ENCODE data around the gene ACTA2.

ACTA2 gene

DNA sequence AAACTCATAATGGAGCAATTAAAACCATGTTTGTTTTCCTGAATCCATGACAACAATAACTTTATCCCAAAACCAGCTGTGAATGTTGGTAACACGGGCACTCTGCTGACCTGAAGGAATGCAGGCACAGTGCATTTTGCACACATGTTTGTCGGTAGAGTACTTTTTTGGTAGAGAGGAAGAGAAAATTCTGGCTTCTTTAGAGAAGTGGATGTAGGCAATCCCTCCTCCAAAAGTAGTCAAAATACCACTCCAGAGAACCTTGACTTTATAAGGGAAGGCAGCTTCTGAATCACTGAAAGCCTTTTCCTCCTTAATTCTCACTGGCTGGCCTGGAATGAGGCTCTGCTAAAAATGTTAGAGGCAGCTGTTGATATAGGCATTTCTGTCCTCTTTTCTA lies 15.8 kb upstream of the ACTA2 start:
- no peak overlapping the region for H2AFZ ChIP-seq (ENCODE audit: low read depth, low read length, severe bottlenecking)
- no peaks in the 10 kb centered on the region for H3K9me3 ChIP-seq (ENCODE audit: insufficient read depth, low read length)
- no peak overlapping the region for H3K27ac ChIP-seq (ENCODE audit: low read depth, low read length)
- H3K27me3 ChIP-seq (ENCODE audit: low read length) = no peaks in the 10 kb centered on the region
- no peak overlapping the region for H3K4me2 ChIP-seq (ENCODE audit: low read depth, low read length, poor library complexity, severe bottlenecking)
- H3K9ac ChIP-seq (ENCODE audit: low read length) = no peak overlapping the region
- H4K20me1 ChIP-seq (ENCODE audit: low read depth, low read length) = no peaks in the 10 kb centered on the region
- H3K36me3 ChIP-seq (ENCODE audit: low read length) = no peaks in the 10 kb centered on the region
- H3K4me3 ChIP-seq (ENCODE audit: insufficient read depth, low read length, poor library complexity, severe bottlenecking) = no peak overlapping the region
- no peaks in the 10 kb centered on the region for H3K79me2 ChIP-seq (ENCODE audit: insufficient read depth, low read length)
- no peaks in the 10 kb centered on the region for H3F3A ChIP-seq (ENCODE audit: insufficient read depth)
- H3K9me2 ChIP-seq (replicated peaks; ENCODE audit: insufficient read depth, low read length) = no peaks in the 10 kb centered on the region
- TF ChIP-seq, protein P1, sequence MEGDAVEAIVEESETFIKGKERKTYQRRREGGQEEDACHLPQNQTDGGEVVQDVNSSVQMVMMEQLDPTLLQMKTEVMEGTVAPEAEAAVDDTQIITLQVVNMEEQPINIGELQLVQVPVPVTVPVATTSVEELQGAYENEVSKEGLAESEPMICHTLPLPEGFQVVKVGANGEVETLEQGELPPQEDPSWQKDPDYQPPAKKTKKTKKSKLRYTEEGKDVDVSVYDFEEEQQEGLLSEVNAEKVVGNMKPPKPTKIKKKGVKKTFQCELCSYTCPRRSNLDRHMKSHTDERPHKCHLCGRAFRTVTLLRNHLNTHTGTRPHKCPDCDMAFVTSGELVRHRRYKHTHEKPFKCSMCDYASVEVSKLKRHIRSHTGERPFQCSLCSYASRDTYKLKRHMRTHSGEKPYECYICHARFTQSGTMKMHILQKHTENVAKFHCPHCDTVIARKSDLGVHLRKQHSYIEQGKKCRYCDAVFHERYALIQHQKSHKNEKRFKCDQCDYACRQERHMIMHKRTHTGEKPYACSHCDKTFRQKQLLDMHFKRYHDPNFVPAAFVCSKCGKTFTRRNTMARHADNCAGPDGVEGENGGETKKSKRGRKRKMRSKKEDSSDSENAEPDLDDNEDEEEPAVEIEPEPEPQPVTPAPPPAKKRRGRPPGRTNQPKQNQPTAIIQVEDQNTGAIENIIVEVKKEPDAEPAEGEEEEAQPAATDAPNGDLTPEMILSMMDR (IDR thresholded peaks at IDR 0.05; ENCODE audit: insufficient read depth, low read length, poor library complexity, severe bottlenecking) = no peak
- TF ChIP-seq EZH2phosphoT487 (conservative IDR thresholded peaks at IDR 0.05; ENCODE audit: low read length) = no peak

DNA sequence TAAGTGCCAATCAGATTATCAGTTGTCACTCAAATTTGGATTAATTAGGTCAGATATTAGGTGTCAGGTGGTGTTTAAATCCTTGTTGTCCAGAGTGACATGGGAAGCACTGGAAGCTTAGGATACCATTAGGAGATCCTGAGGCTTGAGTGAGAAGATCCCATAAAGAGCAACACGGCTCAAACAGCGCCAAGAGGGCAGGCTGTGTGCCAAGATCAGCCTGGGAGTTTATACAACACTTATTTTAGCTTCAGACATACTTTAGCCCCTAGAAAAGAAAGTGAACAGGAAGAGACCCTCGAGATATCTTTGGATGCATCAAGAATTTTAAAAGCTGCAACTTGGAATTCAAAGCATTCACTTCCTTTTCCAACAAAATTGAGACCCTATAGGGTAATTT lies 14.2 kb upstream of the ACTA2 start:
- Histone ChIP-seq H3K4me2 (ENCODE audit: low read depth, low read length, poor library complexity, severe bottlenecking) (no peak overlapping the region), H3K4me3 (ENCODE audit: insufficient read depth, low read length, poor library complexity, severe bottlenecking) (no peak overlapping the region), H4K20me1 (ENCODE audit: low read depth, low read length) (no peaks in the 10 kb centered on the region), H3F3A (ENCODE audit: insufficient read depth) (no peaks in the 10 kb centered on the region), H3K27me3 (ENCODE audit: low read length) (no peaks in the 10 kb centered on the region), H3K9ac (ENCODE audit: low read length) (no peak overlapping the region), H3K27ac (ENCODE audit: low read depth, low read length) (no peak overlapping the region), H3K36me3 (ENCODE audit: low read length) (no peaks in the 10 kb centered on the region), H2AFZ (ENCODE audit: low read depth, low read length, severe bottlenecking) (no peak overlapping the region), H3K9me2 (replicated peaks; ENCODE audit: insufficient read depth, low read length) (no peaks in the 10 kb centered on the region), H3K79me2 (ENCODE audit: insufficient read depth, low read length) (no peaks in the 10 kb centered on the region), H3K9me3 (ENCODE audit: insufficient read depth, low read length) (no peaks in the 10 kb centered on the region)
- TF ChIP-seq, protein P1 (IDR thresholded peaks at IDR 0.05; ENCODE audit: insufficient read depth, low read length, poor library complexity, severe bottlenecking) = no peak
- TF ChIP-seq EZH2phosphoT487 (conservative IDR thresholded peaks at IDR 0.05; ENCODE audit: low read length) = no peak

DNA sequence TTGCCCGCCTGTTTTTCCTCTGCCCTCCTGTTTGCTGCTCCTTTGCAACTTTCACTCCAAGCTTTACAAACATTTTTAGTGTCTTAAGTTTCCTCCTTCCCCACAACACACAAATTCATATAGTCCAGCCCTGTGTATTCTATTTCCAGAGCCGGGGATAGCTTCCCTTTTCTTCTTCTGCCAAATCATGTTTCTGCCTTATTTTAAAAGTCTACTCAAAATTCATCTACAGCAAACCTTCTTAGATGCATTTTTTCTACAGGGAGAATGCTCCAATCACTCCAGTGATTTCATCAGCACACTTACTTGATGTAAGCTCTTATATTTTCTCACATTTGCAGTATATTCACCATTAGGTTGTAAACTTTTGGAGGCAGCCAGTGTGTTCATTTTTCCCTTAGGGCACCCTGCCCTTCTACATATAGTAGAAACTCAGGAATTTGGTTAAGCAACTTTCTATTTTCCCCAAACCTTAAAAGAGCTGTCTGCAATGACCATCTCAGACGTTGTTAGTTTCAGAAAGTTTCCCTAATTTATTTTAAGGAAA lies 12.4 kb upstream of the ACTA2 start:
- H3K4me3 ChIP-seq (ENCODE audit: insufficient read depth, low read length, poor library complexity, severe bottlenecking) = no peak overlapping the region
- H3K9ac ChIP-seq (ENCODE audit: low read length) = no peak overlapping the region
- H3K27me3 ChIP-seq (ENCODE audit: low read length) = no peaks in the 10 kb centered on the region
- H3F3A ChIP-seq (ENCODE audit: insufficient read depth) = no peaks in the 10 kb centered on the region
- H3K27ac ChIP-seq (ENCODE audit: low read depth, low read length) = no peak overlapping the region
- H3K79me2 ChIP-seq (ENCODE audit: insufficient read depth, low read length) = no peaks in the 10 kb centered on the region
- TF ChIP-seq, protein P1 (IDR thresholded peaks at IDR 0.05; ENCODE audit: insufficient read depth, low read length, poor library complexity, severe bottlenecking) = no peak
- TF ChIP-seq EZH2phosphoT487 (conservative IDR thresholded peaks at IDR 0.05; ENCODE audit: low read length) = no peak
- H3K9me2 ChIP-seq (replicated peaks; ENCODE audit: insufficient read depth, low read length) = no peaks in the 10 kb centered on the region
- no peak overlapping the region for H3K4me2 ChIP-seq (ENCODE audit: low read depth, low read length, poor library complexity, severe bottlenecking)
- no peaks in the 10 kb centered on the region for H3K9me3 ChIP-seq (ENCODE audit: insufficient read depth, low read length)
- no peak overlapping the region for H2AFZ ChIP-seq (ENCODE audit: low read depth, low read length, severe bottlenecking)
- no peaks in the 10 kb centered on the region for H4K20me1 ChIP-seq (ENCODE audit: low read depth, low read length)
- H3K36me3 ChIP-seq (ENCODE audit: low read length) = no peaks in the 10 kb centered on the region
